Keratinocyte (primary cell): ENCODE results near the gene FKBP10. TPM values are rescaled to one million over a fixed set of nuclear protein-coding genes. Genes with fewer than 3 reads are reported as not detected.

ENCODE experiments used
- DNase-seq: peaks from one replicate; pipeline ENCODE4 v3.0.0-alpha.2; 2011; ENCODE audit warnings: low read depth, missing footprints, low spot score
- FAIRE-seq: peaks from 2 replicates; lab custom pipeline; 2011; peaks lifted over from hg19 to GRCh38; lab: Jason Lieb, UNC
- H2AFZ ChIP-seq: 2 replicates; pipeline ENCODE4 v1.6.0; 2012; ENCODE audit warnings: low read length, control low read depth, inconsistent platforms; ENCODE audit not compliant: control insufficient read depth
- H3K27ac ChIP-seq: 2 replicates; pipeline ENCODE4 v1.5.1; 2011; ENCODE audit warnings: low read length; ENCODE audit not compliant: control insufficient read depth, insufficient read depth
- H3K27me3 ChIP-seq: 3 replicates; pipeline ENCODE4 v1.6.0; 2011; ENCODE audit warnings: low read length; ENCODE audit not compliant: control insufficient read depth, insufficient read depth; ENCODE audit errors: extremely low read depth
- H3K36me3 ChIP-seq, 2 experiments: 2 replicates in 1 of 2; 3 replicates in 1 of 2; pipeline ENCODE4 v1.5.1; 2011; ENCODE audit warnings: low read length in 2 of 2, mild to moderate bottlenecking in 1 of 2; ENCODE audit not compliant: control insufficient read depth in 2 of 2, insufficient read depth in 2 of 2; ENCODE audit errors: extremely low read depth in 1 of 2
- H3K4me1 ChIP-seq: 3 replicates; pipeline ENCODE4 v1.5.1; 2011; ENCODE audit warnings: low read length; ENCODE audit not compliant: control insufficient read depth, insufficient read depth; ENCODE audit errors: extremely low read depth
- H3K4me2 ChIP-seq: 3 replicates; pipeline ENCODE4 v1.6.0; 2011; ENCODE audit warnings: low read depth, low read length; ENCODE audit not compliant: control insufficient read depth, insufficient read depth; ENCODE audit errors: extremely low read depth
- H3K4me3 ChIP-seq, 3 experiments: fragments of 200-600 bp in 1 of 3; sonication (generic) in 1 of 3; 2 replicates in 2 of 3; 3 replicates in 1 of 3; pipeline ENCODE4 v1.5.1; 2011 to 2016; ENCODE audit warnings: low read length in 3 of 3, mild to moderate bottlenecking in 3 of 3, control low read depth in 2 of 3, inconsistent platforms in 1 of 3, low read depth in 1 of 3, mixed read lengths in 1 of 3, mixed run types in 1 of 3, moderate library complexity in 1 of 3; ENCODE audit not compliant: control insufficient read depth in 2 of 3, insufficient read depth in 2 of 3; ENCODE audit errors: extremely low read depth in 1 of 3
- H3K79me2 ChIP-seq: 2 replicates; pipeline ENCODE4 v1.6.0; 2012; ENCODE audit warnings: low read length; ENCODE audit not compliant: control insufficient read depth, insufficient read depth
- H3K9ac ChIP-seq: 3 replicates; pipeline ENCODE4 v1.6.0; 2011; ENCODE audit warnings: low read length; ENCODE audit not compliant: control insufficient read depth, insufficient read depth; ENCODE audit errors: extremely low read depth
- H3K9me1 ChIP-seq: 3 replicates; pipeline ENCODE4 v1.6.0; 2011; ENCODE audit warnings: low read length; ENCODE audit not compliant: control insufficient read depth, insufficient read depth; ENCODE audit errors: extremely low read depth
- H3K9me3 ChIP-seq: 2 replicates; pipeline ENCODE4 v1.5.1; 2012; ENCODE audit warnings: low read depth, low read length; ENCODE audit not compliant: control insufficient read depth
- H4K20me1 ChIP-seq: 3 replicates; pipeline ENCODE4 v1.6.0; 2011; ENCODE audit warnings: low read length; ENCODE audit not compliant: control insufficient read depth, insufficient read depth; ENCODE audit errors: extremely low read depth
- CTCF ChIP-seq, 3 experiments: IDR thresholded peaks in 1 of 3; conservative IDR thresholded peaks in 1 of 3; optimal IDR thresholded peaks in 1 of 3; 2 replicates in 2 of 3; 3 replicates in 1 of 3; pipeline versions ENCODE3 to v1.5.1; 2011; ENCODE audit warnings: low read length in 3 of 3, mild to moderate bottlenecking in 3 of 3, moderate library complexity in 2 of 3, control low read depth in 1 of 3, inconsistent platforms in 1 of 3; ENCODE audit not compliant: insufficient read depth in 2 of 3; ENCODE audit errors: extremely low read depth in 1 of 3
- EZH2 ChIP-seq: IDR thresholded peaks from one replicate; pipeline ENCODE4 v1.6.1; 2012; ENCODE audit warnings: inconsistent platforms, mild to moderate bottlenecking, low read length, moderate library complexity
- dilution Hi-C: fragments of 300-500 bp; cut with MboI; formaldehyde crosslinking; loops from one replicate; pipeline ENCODE4 v1.7.0; 2020; ENCODE audit warnings: low sequenced_read_pairs; ENCODE audit not compliant: extremely low pct_ligation_motif_present
- polyA plus RNA-seq, 5 experiments: library from polyadenylated mRNA; depleted of rRNA in 3 of 5; stranded (reverse) in 3 of 5; stranded (forward) in 1 of 5; unstranded in 1 of 5; fragments of >200 nt; gene quantifications; 1 replicate in 1 of 5; 2 replicates in 3 of 5; 3 replicates in 1 of 5; pipeline versions ENCODE4 v1.2.1 to v1.2.3, GENCODE V29; 2011 to 2012; ENCODE audit warnings: missing spikeins in 2 of 5, low read depth in 1 of 5, low replicate concordance in 1 of 5

The FKBP10 gene
- polyA plus RNA-seq, 1 donor (not counting 4 experiments of a cell fraction or from before 2014, with no cell fraction given): 0.38 TPM

DNA sequence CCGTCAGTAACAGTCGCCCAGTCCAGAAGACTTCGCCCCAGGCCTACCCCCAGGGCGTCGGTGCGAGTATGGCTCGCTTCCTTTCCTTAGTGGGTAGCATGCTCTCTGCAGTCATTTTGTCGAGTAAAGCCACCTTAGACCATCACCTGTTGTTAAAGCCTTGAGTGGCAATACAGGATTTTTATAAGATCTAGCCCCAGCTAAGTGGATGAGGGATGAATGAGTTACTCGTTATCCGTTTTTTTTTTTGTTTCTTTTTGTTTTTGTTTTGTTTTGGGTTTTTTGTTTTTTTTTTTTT lies 52.7 kb downstream of the FKBP10 start:
- no peak for TF ChIP-seq EZH2
- Histone ChIP-seq H3K79me2 (peaks cover 40% of the 10 kb centered on the region), H3K27me3 (no peaks in the 10 kb centered on the region), H3K9me3 (no peaks in the 10 kb centered on the region), H4K20me1 (no peaks in the 10 kb centered on the region), H3K4me3 (peak overlapping the region; percentile 33 to 93 (median 62)), H3K9me1 (no peaks in the 10 kb centered on the region), H3K27ac (no peak overlapping the region), H3K9ac (peak overlapping the region; percentile 26), H3K4me1 (peaks cover 23% of the 10 kb centered on the region), H2AFZ (peak overlapping the region; percentile 27), H3K4me2 (peak overlapping the region; percentile 82), H3K36me3 (peaks cover 19 to 30% of the 10 kb centered on the region in 2 experiments)
- peak; percentile 60 for DNase-seq
- dilution Hi-C loops: no loop called here
- no peak for FAIRE-seq

GRCh38 chr17:41868568-41868967 lies 55.8 kb downstream of the FKBP10 start:
- Histone ChIP-seq H3K36me3 (peaks cover 40 to 51% of the 10 kb centered on the region in 2 experiments), H3K79me2 (peaks cover 15% of the 10 kb centered on the region), H4K20me1 (no peaks in the 10 kb centered on the region), H3K4me2 (no peak overlapping the region), H3K9me3 (no peaks in the 10 kb centered on the region), H2AFZ (no peak overlapping the region), H3K4me1 (peaks cover 16% of the 10 kb centered on the region), H3K9me1 (no peaks in the 10 kb centered on the region), H3K27me3 (no peaks in the 10 kb centered on the region), H3K27ac (no peak overlapping the region), H3K4me3 (no peak overlapping the region), H3K9ac (no peak overlapping the region)
- no peak for TF ChIP-seq CTCF (optimal IDR thresholded peaks at IDR 0.05 in 1 of 3, IDR thresholded peaks at IDR 0.05 in 1 of 3, conservative IDR thresholded peaks at IDR 0.05 in 1 of 3; ENCODE audit: extremely low read depth in 1 of 3, insufficient read depth in 2 of 3, low read length in 3 of 3)
- TF ChIP-seq EZH2: no peak
- DNase-seq: no peak
- no peak for FAIRE-seq
- dilution Hi-C loops: no loop called here

DNA sequence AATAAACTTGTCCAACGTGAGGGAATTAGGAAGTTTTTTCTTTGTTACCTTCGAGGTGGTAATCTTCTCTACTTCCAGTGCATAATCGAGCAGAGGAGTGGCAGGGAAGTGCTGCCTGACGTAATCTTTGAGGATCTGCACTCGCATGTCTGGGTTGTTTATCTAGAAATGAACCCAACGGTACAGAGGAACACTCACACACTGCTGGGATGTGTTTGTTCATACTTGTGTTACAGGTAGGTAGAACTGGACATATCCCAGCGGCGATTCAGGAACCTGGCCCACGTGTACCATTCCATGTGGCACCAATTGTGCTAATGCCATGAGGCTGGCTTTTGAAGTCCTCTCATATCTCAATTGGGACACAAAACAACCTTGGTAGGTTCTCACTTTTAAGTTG lies 56.6 kb downstream of the FKBP10 start:
- Histone ChIP-seq H2AFZ (no peak overlapping the region), H3K9me1 (no peaks in the 10 kb centered on the region), H3K79me2 (peaks cover 6% of the 10 kb centered on the region), H3K27ac (peak overlapping the region; percentile 43), H3K27me3 (no peaks in the 10 kb centered on the region), H3K4me1 (peaks cover 7% of the 10 kb centered on the region), H3K9ac (no peak overlapping the region), H3K4me2 (no peak overlapping the region), H3K9me3 (no peaks in the 10 kb centered on the region), H3K36me3 (peaks cover 47 to 59% of the 10 kb centered on the region in 2 experiments), H4K20me1 (no peaks in the 10 kb centered on the region), H3K4me3 (no peak overlapping the region)
- TF ChIP-seq CTCF (optimal IDR thresholded peaks at IDR 0.05 in 1 of 3, IDR thresholded peaks at IDR 0.05 in 1 of 3, conservative IDR thresholded peaks at IDR 0.05 in 1 of 3; ENCODE audit: extremely low read depth in 1 of 3, insufficient read depth in 2 of 3, low read length in 3 of 3) (no peak), EZH2 (no peak)
- DNase-seq (no peak), FAIRE-seq (no peak)
- dilution Hi-C loops: no loop called here
